ENCODE data around the gene CDC6.
A peak's percentile ranks its signal among the peaks of the same experiment; 100 is the strongest.

Gene CDC6

DNA sequence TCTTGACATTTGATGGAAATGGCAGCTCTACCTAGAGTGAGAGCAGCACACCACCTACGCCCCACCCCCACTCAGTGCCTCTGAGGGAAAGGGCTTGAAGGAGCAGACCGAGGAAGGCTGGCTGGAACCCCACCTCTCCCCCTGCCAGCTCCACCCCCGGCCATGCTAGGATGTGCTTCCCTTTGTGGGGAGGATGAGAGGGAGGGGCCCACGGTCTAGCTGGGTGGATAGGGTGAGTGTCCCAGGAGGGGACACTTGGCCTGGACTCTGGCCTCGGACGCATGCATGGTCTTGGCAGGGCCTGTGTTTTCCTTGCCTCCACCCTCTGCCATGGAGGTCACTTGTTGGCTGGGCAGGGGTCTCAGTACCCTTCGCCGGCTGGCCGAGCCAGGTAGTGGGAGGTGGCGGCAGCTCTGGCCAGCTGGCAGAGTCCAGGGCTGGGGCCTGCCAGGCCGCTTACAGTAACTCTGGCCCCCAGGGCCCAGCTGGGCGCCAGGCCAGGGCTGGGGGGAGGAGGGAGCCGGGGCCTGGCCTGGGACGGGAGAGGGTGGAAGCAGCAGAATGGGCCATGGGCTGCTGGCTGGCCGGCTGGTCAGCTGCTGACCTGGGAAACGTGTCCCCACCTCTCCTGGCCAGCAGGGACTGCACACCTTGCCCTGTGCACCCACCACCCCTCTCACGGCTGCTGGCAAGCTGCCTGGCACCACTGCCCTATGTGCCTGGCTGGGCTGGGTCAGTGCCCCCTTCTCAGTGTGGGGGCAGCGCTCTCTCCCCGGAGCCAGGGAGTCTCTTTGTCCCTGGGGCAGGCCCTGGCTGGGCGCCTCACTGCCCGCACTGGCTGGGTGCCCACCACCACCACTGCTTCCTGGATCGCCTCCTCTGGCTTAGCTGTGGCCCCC is 44.3 kb downstream of the CDC6 start:
- peaks cover 79% of the 10 kb centered on the region for H3K4me1 Mint-ChIP-seq
- H3K36me3 Mint-ChIP-seq: peaks cover 36% of the 10 kb centered on the region
- H3K4me3 Mint-ChIP-seq: no peak overlapping the region

DNA sequence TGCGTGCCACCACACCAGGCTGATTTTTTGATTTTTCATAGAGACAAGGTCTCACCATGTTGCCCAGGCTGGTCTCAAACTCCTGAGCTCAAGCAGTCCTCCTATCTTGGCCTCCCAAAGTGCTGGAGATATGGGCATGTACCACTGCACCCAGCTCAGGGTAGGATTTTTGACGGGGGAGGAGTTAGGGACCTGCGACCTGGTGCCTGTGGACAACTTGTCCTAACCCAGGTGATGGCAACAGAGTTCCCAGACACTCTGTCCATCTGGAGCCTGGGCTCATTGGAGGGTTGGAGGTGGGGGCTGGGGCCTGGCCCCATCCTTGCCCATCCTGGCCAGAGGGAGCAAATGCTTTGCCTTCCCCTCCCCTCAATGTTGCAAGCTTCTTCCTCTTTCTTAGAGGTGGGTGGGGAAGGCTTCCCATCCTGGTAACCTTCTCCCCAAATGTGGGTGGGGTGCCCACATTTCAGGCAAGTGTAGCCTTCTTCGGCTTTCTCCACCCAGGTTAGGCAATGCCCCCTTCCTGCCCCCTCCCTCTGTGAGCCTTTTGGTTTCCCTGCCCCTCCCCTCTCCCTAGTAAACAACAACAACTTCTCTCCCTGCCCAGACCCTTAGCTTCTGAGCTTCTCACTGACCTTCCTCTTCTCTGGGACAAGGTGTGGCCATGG is 46.2 kb downstream of the CDC6 start:
- H3K4me1 Mint-ChIP-seq: peaks cover 76% of the 10 kb centered on the region
- H3K27me3 Mint-ChIP-seq: no peaks in the 10 kb centered on the region
- ATAC-seq: no peak
- peak overlapping the region; percentile 18 for H3K27ac Mint-ChIP-seq
- H3K4me3 Mint-ChIP-seq: no peak overlapping the region
- no peaks in the 10 kb centered on the region for H3K9me3 Mint-ChIP-seq
- H3K36me3 Mint-ChIP-seq: peaks cover 44% of the 10 kb centered on the region

More for the DNA sequence above, 44.3 kb downstream of the CDC6 start:
- Mint-ChIP-seq H3K27me3 (no peaks in the 10 kb centered on the region), H3K27ac (peak overlapping the region; percentile 98), H3K9me3 (no peaks in the 10 kb centered on the region)
- no peak for ATAC-seq

DNA sequence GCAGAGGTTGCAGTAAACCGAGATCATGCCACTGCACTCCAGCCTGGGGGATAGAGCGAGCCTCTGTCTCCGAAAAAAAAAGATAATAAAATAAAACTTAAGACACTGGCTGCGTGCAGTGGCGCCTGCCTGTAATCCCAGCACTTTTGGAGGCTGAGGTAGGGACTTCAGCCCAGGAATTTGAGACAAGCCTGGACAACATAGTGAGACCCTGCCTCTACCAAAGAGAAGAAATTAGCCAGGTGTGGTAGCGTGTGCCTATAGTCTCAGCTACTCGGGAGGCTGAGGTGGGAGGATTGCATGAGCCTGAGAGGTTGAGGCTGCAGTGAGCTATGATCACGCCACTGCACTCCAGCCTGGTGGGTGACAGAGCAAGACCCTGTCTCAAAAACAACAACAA is 47.9 kb downstream of the CDC6 start:
- H3K4me3 Mint-ChIP-seq: no peak overlapping the region
- H3K27ac Mint-ChIP-seq: no peak overlapping the region
- ATAC-seq: no peak
- H3K9me3 Mint-ChIP-seq: no peaks in the 10 kb centered on the region
- peaks cover 77% of the 10 kb centered on the region for H3K4me1 Mint-ChIP-seq
- H3K36me3 Mint-ChIP-seq: peaks cover 54% of the 10 kb centered on the region
- H3K27me3 Mint-ChIP-seq: no peaks in the 10 kb centered on the region

DNA sequence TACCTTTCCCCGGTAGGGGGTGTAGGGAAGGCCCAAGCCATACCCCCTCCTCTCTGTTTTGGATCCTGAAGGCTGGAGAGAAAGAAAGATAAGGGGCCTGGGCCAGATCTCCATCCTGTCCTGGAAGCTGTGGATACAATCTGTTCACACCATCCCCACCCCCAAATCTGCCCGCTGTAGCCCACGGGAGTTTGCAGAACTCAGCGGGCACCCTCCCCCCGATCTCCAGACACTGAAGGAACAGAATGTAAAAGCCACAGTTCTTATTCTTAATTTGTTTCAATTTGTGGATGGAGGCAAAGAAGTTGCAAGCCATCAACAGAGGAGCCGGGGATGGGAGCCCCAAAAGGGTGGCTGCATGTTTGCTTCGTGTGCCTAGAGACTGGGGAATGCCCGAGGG is 49.7 kb downstream of the CDC6 start:
- Mint-ChIP-seq H3K27ac (peak overlapping the region; percentile 48), H3K27me3 (no peaks in the 10 kb centered on the region)

DNA sequence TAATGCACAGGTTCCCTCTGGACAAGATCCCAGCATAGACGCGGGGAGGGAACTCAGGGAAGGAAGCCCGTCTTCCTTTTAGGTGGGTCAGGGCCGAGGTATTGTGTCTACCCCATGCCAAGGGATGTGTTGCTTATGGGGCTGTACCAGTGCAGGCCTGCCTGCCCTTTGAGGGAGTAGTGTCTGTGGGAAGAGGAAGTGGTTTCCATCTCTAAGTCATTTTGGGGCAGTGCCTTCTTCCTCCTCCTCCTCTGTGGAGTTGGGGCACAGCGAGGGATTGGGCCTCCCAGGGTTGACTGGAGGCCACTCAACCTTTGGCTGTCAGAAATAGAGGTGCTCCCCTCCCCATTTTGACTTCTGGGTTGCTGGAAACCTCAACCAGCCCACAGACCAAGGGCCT is 50.4 kb downstream of the CDC6 start:
- Mint-ChIP-seq H3K27me3 (no peaks in the 10 kb centered on the region), H3K36me3 (peaks cover 36% of the 10 kb centered on the region), H3K4me1 (peaks cover 69% of the 10 kb centered on the region), H3K27ac (peak overlapping the region; percentile 48), H3K9me3 (no peaks in the 10 kb centered on the region), H3K4me3 (no peak overlapping the region)
- no peak for ATAC-seq

More for the DNA sequence above, 49.7 kb downstream of the CDC6 start:
- H3K9me3 Mint-ChIP-seq: no peaks in the 10 kb centered on the region
- H3K36me3 Mint-ChIP-seq: peaks cover 43% of the 10 kb centered on the region
- H3K4me3 Mint-ChIP-seq: no peak overlapping the region
- ATAC-seq: no peak
- peaks cover 69% of the 10 kb centered on the region for H3K4me1 Mint-ChIP-seq

DNA sequence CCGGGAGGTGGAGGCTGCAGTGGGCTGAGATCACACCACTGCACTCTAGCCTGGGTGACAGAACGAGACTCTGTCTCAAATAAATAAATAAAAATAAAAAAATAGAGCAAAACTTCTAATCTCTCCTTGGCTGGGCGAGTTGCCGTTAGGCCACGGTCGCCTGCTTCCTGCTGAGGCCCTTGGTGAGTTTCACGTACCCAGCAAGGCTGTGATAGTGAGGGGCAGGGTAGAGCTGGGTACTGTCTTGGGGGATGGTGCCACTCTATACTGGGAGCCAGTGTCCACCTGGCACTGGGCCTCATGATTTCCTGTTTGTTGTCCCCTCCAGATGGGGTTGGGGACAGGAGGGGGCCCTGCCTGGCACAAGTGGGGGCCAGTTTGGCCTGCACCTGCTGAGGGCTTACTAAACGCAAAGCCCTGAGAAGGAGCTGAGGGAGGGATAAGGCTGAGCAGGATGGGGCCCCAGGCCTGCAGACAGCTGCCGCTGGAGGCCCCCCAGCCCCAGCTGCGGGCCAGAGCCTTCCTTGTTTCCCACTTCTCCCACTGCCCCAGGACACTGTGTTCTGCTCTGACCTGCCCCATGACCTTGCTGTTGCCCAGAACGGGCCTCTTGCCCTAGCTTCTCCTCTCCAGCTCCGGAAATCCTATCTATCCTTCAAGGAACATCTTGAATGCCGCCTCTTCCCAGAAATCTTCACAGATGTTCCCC is 51.4 kb downstream of the CDC6 start:
- Mint-ChIP-seq H3K9me3 (no peaks in the 10 kb centered on the region), H3K27me3 (no peaks in the 10 kb centered on the region), H3K4me1 (peaks cover 70% of the 10 kb centered on the region), H3K4me3 (no peak overlapping the region), H3K27ac (peak overlapping the region; percentile 18), H3K36me3 (peaks cover 31% of the 10 kb centered on the region)
- no peak for ATAC-seq

DNA sequence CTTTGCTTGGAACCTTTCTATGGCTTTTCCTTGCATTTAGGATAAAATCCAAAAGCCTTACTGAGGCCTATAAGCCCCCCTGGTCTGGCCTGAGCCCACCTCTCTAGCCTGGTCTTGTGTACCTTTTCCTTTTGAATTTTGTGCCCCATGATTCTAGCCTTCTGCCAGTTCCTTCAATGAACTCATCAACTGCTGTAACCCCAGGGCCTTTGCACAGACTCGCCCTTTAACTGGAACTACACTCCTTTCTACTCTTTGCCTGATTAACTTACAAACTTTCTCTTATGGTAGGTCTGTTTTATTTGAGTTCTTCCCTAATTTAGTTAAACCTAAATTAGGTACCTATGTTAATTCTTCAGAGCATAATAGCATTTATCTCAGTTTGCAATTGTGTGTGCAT is 52.6 kb downstream of the CDC6 start:
- H3K27me3 Mint-ChIP-seq: no peaks in the 10 kb centered on the region
- no peak for ATAC-seq
- peaks cover 70% of the 10 kb centered on the region for H3K4me1 Mint-ChIP-seq
- H3K27ac Mint-ChIP-seq: peak overlapping the region; percentile 44
- H3K9me3 Mint-ChIP-seq: no peaks in the 10 kb centered on the region
- no peak overlapping the region for H3K4me3 Mint-ChIP-seq
- peaks cover 25% of the 10 kb centered on the region for H3K36me3 Mint-ChIP-seq

DNA sequence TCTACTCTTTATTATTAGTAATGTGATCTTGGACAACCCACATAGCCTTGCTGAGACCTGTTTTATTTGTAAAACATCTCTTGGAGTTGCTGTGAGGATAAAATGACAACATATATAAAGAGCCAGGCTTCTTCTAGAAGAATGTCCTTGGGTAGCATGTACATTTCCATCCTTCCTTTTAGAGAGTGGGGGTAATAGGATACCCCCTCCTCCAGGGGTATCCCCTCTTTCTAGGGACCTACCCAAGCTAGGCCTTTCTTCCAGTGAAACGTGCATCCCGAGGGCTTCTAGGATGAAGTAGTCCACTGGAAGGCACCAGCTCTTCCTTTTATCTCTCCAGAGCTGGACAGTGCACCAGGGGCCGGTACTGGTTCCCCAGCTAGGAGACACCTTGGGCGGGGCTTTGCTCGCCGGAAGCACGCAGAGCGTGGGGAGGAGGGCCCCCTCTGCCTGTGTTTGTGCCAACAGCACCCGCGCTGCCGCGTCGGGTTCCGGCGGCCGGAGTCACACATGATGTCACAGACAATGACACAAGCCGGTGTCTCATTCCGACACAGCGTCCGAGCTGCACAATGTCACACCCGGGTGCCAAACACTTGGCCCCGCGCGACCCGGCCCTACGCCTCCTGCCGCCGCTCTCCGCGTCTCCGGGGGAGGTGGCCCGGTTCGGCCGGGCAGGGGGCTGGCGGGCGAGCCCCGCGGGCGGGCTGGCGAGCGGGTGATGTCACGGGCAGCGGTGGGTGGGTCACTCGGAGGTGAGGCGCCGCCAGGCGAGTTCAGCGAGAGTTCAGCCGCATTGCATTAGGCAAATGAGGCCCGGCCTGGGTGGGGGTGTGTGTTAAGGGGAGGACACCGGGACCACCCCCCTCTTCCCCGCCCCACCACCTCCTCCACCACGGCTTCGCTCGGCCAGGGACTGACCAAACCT is 53.5 kb downstream of the CDC6 start:
- Mint-ChIP-seq H3K4me1 (peaks cover 79% of the 10 kb centered on the region), H3K4me3 (peak overlapping the region; percentile 75), H3K9me3 (no peaks in the 10 kb centered on the region), H3K36me3 (peaks cover 25% of the 10 kb centered on the region), H3K27me3 (no peaks in the 10 kb centered on the region), H3K27ac (peak overlapping the region; percentile 44)
- peak; percentile 91 for ATAC-seq

DNA sequence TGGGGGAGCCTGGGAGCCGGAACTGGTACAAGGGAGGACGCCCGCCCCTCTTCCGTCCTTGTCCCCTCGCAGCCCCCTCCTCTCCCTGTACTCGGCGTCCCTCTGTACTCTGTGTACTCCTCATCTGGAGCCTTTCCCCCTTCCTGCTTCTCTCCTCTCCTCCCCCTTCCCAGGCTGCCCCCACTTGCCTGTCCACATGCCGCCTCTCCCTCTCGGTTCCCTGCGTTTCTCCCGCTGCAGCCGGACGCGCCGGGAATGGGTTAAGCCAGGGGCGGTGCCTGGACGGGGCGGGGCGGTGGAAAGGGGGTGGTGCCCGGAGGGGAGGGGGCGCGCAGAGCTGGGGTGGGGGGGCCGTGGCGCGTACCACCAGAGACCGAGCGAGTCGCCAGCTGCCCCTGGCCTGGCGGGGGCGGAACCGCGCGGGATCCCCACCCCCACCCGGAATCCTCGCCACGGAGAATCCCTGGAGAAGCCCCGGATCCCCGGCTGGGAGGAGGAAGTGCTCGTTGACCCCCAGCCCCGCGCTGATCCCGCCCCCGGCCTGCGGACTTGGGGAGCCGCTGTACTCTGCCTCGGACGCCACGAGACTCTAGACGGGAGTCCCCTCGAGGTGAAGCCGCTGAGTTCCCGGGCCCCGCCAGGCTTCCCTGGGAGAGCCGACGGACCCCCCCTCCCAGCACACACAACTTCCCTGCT is 54.3 kb downstream of the CDC6 start:
- Mint-ChIP-seq H3K36me3 (peaks cover 25% of the 10 kb centered on the region), H3K27ac (peak overlapping the region; percentile 44), H3K27me3 (no peaks in the 10 kb centered on the region), H3K9me3 (no peaks in the 10 kb centered on the region), H3K4me1 (peaks cover 87% of the 10 kb centered on the region), H3K4me3 (peak overlapping the region; percentile 75)
- ATAC-seq: peak; percentile 3

DNA sequence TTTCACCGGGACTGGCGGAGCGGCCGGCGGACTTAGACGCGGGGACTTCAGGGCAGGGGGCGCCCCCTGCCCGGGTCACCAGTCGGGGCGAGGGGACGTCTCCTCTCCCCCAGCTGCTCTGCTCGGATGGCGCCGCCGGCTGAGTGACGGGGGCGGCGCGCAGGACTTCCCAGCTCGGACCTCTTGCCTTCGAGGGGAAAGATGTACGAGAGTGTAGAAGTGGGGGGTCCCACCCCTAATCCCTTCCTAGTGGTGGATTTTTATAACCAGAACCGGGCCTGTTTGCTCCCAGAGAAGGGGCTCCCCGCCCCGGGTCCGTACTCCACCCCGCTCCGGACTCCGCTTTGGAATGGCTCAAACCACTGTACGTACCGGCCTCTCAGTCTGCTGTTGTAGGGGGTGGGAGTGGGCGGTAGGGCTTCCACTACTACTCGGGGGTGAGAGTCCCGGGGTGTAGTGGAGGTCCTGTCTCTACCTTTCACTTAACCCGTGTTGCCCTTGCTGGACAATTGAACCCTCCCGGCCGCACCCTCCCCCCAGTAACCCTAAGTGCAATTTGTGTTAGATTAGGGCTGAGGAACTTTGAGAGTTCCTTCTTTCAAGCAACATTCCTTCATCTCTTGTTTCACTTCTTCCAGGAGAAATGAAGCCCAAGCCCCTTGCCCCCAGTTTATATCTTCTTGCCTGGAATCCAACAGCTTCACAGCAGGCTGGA is 55.0 kb downstream of the CDC6 start:
- peaks cover 23% of the 10 kb centered on the region for H3K36me3 Mint-ChIP-seq
- peak overlapping the region; percentile 44 for H3K27ac Mint-ChIP-seq
- peaks cover 87% of the 10 kb centered on the region for H3K4me1 Mint-ChIP-seq
- H3K9me3 Mint-ChIP-seq: no peaks in the 10 kb centered on the region
- H3K4me3 Mint-ChIP-seq: peak overlapping the region; percentile 75
- no peak for ATAC-seq
- no peaks in the 10 kb centered on the region for H3K27me3 Mint-ChIP-seq

DNA sequence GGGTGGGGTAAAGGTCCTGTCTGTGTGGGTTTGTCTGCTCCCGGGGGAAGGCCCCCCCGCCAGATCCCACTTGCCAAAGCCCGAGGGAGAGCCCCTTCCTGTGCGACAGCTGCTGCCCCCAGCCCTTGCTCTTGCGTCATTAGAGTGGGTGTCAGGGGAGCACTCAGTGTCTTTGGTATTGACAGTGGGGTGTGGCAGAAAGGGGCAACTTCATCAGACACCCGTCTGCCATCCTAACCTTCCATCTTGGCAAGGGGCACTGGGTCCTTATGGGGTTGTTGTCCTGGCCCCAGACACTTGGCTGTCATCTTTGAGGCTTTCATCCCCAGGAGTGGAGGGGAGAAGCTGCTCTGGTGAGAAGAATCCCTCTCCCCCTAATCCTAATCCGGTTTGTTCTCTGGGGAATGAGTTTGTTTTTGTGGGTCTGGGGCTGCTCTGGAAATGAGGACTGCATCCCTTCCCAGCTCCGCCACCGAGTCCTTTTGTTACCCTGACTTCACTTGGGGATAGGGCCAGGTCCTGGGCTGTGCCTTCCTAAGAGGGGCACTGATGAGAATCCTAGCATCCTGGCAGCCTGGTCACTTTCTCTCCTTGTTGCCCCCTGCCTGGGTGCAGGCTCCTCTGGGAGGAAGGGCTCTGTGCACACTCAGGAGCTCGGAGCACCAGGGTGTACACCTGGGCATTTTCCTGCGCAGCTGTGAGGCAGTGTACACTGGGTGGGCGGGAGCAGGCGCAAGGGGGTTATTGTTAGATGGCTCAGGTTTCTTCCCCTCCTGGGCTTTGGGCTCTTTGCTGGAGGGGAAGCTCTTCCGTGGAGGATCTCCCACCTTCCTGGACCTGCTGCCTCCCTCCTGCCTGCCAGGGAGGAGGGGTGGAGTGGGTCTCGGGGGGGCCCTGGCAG is 55.8 kb downstream of the CDC6 start:
- peak overlapping the region; percentile 44 for H3K27ac Mint-ChIP-seq
- H3K27me3 Mint-ChIP-seq: no peaks in the 10 kb centered on the region
- H3K36me3 Mint-ChIP-seq: peaks cover 17% of the 10 kb centered on the region
- no peak for ATAC-seq
- H3K4me1 Mint-ChIP-seq: peaks cover 88% of the 10 kb centered on the region
- peak overlapping the region; percentile 75 for H3K4me3 Mint-ChIP-seq
- no peaks in the 10 kb centered on the region for H3K9me3 Mint-ChIP-seq

DNA sequence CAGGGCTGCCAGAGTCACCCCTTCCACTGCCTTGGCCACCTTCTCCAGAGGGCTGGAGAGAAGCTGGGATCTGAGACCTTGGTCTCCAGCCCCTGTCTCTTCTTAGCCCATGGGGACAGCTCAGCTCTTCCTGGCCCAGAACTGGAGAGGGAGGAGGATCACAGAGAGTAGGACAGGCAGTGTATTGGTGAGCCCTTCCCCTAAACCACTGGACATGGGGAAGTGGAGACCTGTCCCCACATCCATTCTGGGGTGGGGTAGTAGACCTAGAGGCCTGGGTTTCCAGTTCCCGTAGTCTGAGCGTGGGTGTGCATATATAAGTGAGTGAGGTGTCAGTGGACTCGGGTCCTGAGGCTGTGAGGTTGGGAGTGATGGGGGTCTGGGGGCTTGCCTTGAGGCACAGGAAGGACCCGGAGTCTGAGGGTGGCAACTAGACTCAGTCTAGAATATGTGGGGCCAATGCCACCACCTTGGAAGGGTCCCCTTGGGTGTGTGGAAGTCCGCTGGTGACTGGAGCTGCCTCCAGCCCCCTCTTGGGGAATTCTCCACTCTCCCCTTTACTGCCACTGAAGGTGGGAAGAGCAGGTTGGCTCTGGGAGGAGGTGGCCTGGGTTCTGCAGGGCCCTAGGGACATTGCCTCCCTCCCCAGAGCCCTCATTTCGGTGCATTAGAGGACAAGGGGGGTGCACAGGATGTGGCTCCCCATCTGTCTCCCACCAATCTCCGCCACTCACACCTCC is 56.9 kb downstream of the CDC6 start:
- peak overlapping the region; percentile 50 for H3K4me3 Mint-ChIP-seq
- H3K27me3 Mint-ChIP-seq: no peaks in the 10 kb centered on the region
- no peak for ATAC-seq
- H3K36me3 Mint-ChIP-seq: peaks cover 23% of the 10 kb centered on the region
- no peaks in the 10 kb centered on the region for H3K9me3 Mint-ChIP-seq
- H3K4me1 Mint-ChIP-seq: peaks cover 90% of the 10 kb centered on the region
- peak overlapping the region; percentile 44 for H3K27ac Mint-ChIP-seq
